GM18502 (cell line): ENCODE data around the gene MAML1.
"Not testable (repeated sequence)": the region's sequence is repeated elsewhere in the genome, so short reads cannot be mapped to it uniquely, and the experiment has no call there.

Source experiments
- ATAC-seq: cut with Tn5 transposase; IDR thresholded peaks from one replicate; pipeline ENCODE4 v1.9.1; 2021; ENCODE audit warnings: mild to moderate bottlenecking; ENCODE audit not compliant: unreplicated experiment, poor library complexity

Gene MAML1

GRCh38 chr5:179731791-179732411 is 721 bp upstream of the MAML1 start:
- peak; percentile 22 for ATAC-seq

- ATAC-seq: peak; percentile 31
These were observed 523 bp downstream of the MAML1 start for GRCh38 chr5:179732918-179733771.

- no peak for ATAC-seq
These were observed 1.1 kb downstream of the MAML1 start for GRCh38 chr5:179733772-179734126.

GRCh38 chr5:179734536-179735164 is 2.0 kb downstream of the MAML1 start:
- no peak for ATAC-seq

- ATAC-seq: no peak
These were observed 6.1 kb downstream of the MAML1 start for GRCh38 chr5:179738742-179739141.

GRCh38 chr5:179744106-179744505 is 11.5 kb downstream of the MAML1 start:
- not testable (repeated sequence) for ATAC-seq

- ATAC-seq: no peak
These were observed 14.2 kb downstream of the MAML1 start for GRCh38 chr5:179746872-179747271.

- no peak for ATAC-seq
These were observed 15.2 kb downstream of the MAML1 start for GRCh38 chr5:179747811-179748210.

GRCh38 chr5:179749857-179750508 is 17.4 kb downstream of the MAML1 start:
- no peak for ATAC-seq

- ATAC-seq: no peak
These were observed 21.3 kb downstream of the MAML1 start for GRCh38 chr5:179753971-179754370.

- no peak for ATAC-seq
These were observed 22.4 kb downstream of the MAML1 start for GRCh38 chr5:179755022-179755421.

- ATAC-seq: no peak
These were observed 26.3 kb downstream of the MAML1 start for GRCh38 chr5:179758955-179759354.

- ATAC-seq: peak; percentile 78
These were observed 27.2 kb downstream of the MAML1 start for GRCh38 chr5:179759581-179760551.

GRCh38 chr5:179762079-179762780 is 29.6 kb downstream of the MAML1 start:
- no peak for ATAC-seq

GRCh38 chr5:179762781-179763176 is 30.2 kb downstream of the MAML1 start:
- ATAC-seq: no peak

- ATAC-seq: peak; percentile 45
These were observed 30.8 kb downstream of the MAML1 start for GRCh38 chr5:179763215-179763945.

GRCh38 chr5:179764056-179764455 is 31.4 kb downstream of the MAML1 start:
- ATAC-seq: no peak

- ATAC-seq: no peak
These were observed 32.8 kb downstream of the MAML1 start for GRCh38 chr5:179765400-179765799.
